NCI-H2196 treated with DMSO at 0.1 percent for 48 hours (cell line): ENCODE measurements around the gene CLN3.
A peak's percentile ranks its signal among the peaks of the same experiment; 100 is the strongest.
"Not testable (repeated sequence)": the region's sequence is repeated elsewhere in the genome, so short reads cannot be mapped to it uniquely, and the experiment has no call there.

Experiments used
- DNase-seq: peaks from one replicate; lab custom pipeline; 2025; ENCODE audit not compliant: unreplicated experiment; lab: John Stamatoyannopoulos, UW

The CLN3 gene

DNA sequence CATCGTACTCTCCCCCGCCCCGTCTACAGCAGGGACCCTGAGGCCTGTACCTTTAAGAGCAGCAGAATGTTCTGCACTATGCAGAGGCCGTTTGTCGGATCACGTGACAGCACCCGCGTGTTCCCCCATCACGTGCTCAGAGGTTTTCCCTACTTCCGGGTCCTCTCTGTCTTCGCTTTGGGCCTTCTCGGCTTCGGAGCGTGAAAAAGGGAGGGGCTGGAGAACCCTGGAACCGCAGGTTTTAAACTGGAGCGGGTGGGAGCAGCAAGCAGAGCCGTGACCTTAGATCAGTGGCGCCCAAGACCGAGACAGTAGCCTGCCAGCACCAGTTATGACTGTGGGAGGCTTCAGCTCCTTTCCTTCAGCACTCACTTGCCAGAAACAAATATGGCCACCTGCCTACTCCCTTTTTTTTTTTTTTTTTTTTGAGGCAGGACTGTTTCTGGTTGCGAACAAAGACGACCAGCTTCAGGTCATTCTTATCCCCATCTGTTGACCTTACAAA lies at the start of gene CLN3:
Gene CLN3 (minus strand): TSS at position 105 of the 505 bp plus-strand sequence. CDS start 315 bp downstream, outside the sequence.
- peak; percentile 85 for DNase-seq

DNA sequence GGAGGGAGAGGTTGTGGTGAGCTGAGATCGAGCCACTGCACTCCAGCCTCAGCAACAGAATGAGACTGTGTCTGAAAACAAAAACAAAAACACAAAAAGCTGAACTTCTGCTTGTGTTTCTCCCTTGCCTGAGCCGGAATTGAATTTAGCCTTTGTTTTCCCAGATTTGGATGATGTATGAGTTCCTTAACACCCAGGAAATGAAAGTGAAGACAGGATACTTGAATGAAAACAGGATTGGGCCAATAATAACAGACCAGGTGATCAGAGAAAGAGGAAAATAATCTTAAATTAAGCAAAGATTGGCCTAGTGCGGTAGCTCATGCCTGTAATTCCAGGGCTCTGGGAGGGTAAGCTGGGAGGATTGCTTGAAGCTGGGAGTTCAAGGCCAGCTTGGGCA lies 48.5 kb upstream of the CLN3 start:
- DNase-seq = no peak

- peak; percentile 80 for DNase-seq
Observed at GRCh38 chr16:28538733-28539596, 47.1 kb upstream of the CLN3 start, which contains the start of gene NUPR1. Gene NUPR1, minus strand, starts transcription at chr16:28538974. Its CDS starts 67 bp downstream, at chr16:28538907.

GRCh38 chr16:28537964-28538732 lies 46.3 kb upstream of the CLN3 start:
- DNase-seq = no peak

DNA sequence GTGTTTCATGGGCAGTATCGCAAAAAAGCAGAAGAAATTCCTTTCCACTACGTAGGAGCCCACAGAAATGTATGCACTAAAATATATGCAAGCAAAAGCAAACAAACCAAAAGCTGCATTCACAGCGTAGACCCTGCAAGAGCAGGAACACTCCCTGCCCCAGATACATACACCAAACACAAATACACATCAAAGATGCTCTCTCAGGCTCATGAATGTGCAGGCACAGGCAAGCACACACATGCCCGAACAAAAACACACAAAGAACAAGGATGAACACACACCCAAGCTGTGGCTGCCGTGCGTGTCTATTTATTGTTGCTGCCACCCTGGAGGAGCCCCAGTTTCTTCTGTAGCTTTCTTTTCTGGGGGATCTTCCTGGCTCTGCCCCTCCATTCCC lies 45.2 kb upstream of the CLN3 start:
- DNase-seq = no peak

DNA sequence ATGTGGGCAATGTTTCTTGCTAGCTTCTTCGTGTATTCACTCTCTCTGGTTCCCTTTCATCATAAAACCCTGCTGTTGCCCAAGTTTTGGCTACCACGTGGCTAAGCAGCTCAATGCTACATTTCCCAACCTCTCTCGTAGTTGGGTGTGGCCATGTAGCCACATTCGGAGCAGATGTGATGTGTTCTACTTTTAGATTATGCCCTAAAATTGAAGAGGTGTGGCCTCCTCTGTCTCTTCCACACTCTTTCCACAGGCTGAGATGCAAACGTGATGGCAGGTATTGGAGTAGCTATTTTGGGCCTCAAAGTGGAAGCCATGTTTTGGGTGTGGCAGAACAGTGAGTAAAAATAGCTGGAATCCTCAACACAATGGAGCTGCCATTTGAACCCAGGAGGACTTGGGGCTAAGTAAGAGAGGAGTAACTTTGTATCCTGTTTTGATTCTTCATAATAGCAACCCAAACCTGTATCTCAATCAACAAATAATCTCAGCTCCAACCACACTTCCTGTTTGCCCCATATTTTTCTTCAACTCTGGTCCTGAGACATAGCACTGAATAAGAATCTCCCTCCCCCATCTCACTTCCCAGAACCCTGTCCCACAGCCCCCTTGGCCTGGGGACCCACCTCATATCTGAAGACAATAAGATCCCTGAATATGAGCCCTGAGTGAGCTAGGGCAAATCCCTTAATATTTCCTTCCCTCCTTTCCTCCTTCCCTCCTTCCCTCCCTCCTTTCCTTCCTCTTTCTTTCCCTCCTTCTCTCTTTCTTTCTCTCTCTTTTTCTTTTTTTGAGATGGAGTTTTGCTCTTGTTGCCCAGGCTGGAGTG lies 42.9 kb upstream of the CLN3 start:
- DNase-seq = no peak

- no peak for DNase-seq
Observed at GRCh38 chr16:28532940-28533647, 41.2 kb upstream of the CLN3 start.

DNA sequence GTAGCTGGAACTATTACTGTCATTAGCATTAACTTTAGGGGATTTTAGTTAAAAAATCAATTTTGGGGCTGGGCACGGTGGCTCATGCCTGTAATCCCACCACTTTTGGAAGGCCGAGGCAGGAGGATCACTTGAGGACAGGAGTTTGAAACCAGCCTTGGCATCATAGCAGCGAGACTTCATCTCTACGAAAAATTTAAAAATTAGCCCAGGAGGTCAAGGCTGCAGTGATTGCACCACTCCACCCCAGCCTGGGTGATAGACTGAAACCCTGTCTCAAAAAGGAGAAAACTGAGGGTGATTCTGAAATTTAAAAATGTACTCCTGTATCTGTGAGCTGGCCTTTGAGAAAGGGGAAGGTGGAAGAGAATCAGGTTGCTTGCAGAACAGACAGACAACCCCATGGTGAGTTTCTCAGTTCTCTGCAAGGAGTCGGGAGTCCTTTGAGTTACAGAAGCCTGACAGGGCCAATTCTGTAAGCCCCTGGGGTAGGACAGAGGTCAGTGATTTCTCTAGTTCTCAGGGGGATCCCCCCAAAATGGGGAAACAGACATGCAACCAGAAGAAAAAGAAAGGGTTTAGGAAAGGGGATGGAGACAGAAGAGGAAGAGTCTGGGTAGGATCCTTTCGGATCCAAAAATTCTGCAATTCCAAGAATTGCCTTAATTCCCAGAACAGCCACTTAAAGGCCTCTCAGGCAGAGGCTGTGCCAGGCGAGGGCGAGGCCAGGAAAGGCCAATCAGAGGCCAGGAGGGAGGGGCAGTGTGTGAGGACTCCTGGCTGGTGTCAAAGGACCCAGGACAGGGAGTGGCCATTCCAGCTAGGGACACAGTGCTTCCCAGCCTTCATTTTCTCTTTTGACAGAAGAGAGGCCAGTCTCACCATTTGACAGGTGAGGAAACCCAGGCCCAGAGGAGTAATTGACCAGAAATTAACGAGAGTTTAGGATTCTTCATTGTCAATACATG lies 40.2 kb upstream of the CLN3 start:
- peak; percentile 15 for DNase-seq

- no peak for DNase-seq
Observed at GRCh38 chr16:28529124-28529523, 37.2 kb upstream of the CLN3 start.

DNA sequence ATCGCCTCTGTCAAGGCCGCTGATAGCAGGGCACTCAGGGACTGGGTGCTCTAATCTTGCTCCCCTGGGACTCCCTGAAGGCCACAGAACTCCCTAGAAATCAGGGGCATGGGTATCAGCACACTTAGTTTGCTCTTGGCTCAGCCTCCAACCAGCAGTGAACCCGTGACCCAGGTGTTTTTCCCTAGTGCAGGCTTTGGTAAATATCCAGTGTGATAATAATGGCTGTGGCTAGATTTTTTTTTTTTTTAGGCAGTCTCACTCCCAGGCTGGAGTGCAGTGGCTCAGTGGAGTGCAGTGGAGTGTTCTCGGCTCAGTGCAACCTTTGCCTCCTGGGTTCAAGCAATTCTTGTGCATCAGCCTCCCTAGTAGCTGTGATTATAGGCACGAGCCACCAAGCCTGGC lies 36.6 kb upstream of the CLN3 start:
- DNase-seq = no peak

- no peak for DNase-seq
Observed at GRCh38 chr16:28527985-28528384, 36.1 kb upstream of the CLN3 start.

DNA sequence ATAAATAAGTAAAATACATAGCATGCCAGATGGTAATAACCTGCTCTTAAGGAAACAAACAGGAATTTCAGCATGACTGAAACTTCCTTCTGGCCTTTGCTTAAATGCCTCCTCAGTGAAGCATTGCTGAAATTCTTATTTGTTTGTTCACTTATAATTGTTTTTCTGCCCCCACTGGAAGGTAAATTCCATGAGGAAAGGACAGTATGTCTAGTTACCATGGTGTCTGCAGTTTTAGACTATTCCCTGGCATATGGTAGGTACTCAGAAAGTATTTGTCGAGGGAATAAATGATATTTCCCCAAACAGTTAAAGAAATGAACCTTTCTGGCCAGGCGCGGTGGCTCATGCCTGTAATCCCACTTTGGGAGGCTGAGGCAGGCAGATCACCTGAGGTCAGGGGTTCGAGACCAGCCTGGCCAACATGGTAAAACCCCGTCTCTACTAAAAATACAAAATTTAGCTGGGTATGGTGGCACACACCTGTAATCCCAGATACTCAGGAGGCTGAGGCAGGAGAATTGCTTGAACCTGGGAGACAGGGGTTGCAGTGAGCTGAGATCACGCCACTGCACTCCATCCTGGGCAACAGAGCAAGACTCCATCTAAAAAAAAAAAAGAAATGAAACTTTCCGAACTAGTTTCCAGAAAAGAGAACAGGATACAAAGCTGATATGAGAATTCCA lies 35.4 kb upstream of the CLN3 start:
- DNase-seq = not testable (repeated sequence)

DNA sequence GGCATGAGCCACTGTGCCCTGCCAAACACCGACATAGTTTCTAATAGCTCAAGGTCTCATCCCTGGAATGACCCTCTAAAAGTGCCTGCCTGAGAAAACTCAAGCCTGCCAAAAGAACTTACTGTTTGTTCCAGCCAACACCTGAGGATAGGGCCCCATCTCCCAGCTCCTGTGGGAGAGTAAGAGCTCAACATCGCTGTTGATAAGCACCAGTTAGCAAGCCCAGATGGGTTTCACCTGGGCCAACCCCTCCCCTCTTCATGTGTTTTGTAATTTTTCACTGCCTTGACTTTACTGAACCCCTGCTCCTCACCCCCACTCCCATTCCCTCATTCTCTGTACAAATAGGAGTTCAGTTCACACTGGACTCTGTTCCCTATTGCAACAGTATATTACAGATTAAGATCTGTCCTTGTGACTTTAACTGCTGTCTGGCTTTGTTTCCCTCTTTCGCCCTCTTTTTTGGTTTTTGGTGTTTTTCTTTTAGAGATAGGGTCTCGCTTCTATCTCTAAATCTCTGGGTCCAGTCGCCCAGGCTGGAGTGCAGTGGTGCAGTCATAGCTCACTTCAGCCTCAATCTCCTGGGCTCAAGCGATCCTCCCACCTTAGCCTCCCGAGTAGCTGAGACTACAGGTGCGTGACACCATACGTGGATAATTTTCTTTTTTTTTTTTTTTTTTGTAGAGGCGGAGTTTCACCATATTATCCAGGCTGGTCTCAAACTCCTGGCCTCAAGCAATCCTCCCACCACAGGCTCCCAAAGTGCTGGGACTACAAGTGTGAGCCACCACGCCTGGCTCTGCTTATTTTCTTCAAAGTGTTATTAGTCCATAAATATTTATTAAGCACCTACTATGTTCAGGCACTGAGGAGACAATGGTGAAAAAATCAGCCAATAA lies 34.6 kb upstream of the CLN3 start:
- no peak for DNase-seq

DNA sequence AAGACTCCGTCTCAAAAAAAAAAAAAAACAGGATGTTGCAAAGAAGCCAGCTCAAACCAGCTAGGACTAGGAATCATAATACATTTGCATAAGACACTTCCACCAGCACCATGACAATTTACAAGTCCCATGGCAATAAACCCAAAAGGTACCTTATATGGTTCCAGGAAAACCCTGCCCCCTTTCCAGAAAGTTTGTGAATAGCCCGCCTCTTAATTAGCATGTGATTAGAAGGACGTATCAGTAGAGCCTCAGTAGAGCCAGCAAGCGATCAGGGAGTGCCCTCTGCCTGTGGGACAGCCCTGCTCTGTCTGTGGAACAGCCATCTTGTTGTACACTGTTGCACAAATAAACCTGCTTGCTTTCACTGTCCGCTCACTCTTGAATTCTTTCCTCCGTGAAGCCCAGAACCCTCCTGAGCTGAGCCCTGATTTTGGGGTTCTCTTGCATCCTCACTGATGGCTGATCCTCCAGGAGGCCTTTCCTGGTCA lies 32.9 kb upstream of the CLN3 start:
- no peak for DNase-seq

GRCh38 chr16:28522792-28523191 lies 30.9 kb upstream of the CLN3 start:
- no peak for DNase-seq

GRCh38 chr16:28521436-28521835 lies 29.6 kb upstream of the CLN3 start:
- DNase-seq = no peak

DNA sequence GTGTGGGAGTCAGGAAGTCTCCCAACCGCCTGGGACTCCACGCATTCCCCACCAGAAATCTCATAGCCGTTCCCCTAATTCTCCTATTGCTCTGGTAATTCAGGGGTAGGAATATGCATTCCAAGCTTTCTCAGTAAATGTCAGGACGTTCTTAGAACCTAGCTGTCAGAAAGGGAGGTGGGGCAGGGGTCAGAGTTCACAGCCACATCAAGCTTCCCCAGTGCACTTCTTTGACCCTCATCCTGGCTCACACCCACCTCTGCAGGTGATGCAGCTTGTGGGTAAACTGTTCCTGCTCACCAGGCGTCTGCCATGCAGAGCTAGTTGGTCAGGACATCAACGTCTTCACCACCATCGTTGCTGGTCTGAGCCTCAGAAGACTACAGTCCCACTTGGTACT lies 28.8 kb upstream of the CLN3 start:
- DNase-seq = no peak
